ENCODE results near the gene SPPL2C. TPM values are rescaled to one million over a fixed set of nuclear protein-coding genes. Genes with fewer than 3 reads are reported as not detected.

The SPPL2C gene
- total and polyA plus RNA-seq, 2 donors, result not detected

GRCh38 chr17:45863857-45864654 lies 19.4 kb downstream of the SPPL2C start:
- Histone ChIP-seq H3K9me3 (ENCODE audit: control insufficient read depth in 2 of 2, insufficient read depth in 1 of 2, low read length in 1 of 2) (peaks cover 0 to 3% of the 10 kb centered on the region in 2 donors), H3K27ac (ENCODE audit: low read depth in 1 of 2, low read length in 1 of 2) (no peak overlapping the region), H3K27me3 (ENCODE audit: control insufficient read depth in 2 of 2, insufficient read depth in 1 of 2, low read length in 1 of 2) (peaks cover 0 to 14% of the 10 kb centered on the region in 2 donors), H3K36me3 (ENCODE audit: control insufficient read depth in 2 of 2, insufficient read depth in 2 of 2, low read length in 1 of 2) (no peaks in the 10 kb centered on the region), H3K4me1 (ENCODE audit: control insufficient read depth in 2 of 2, insufficient read depth in 2 of 2, low read length in 2 of 2) (no peaks in the 10 kb centered on the region), H3K4me3 (ENCODE audit: low read length in 2 of 2) (no peak overlapping the region)
- no peak for DNase-seq (ENCODE audit: low read depth in 6 of 9, low spot score in 9 of 9)
- WGBS, result 72% methylated on average over 6 of the region's 6 CpGs

- no peaks in the 10 kb centered on the region for H3K36me3 ChIP-seq (ENCODE audit: control insufficient read depth in 2 of 2, insufficient read depth in 2 of 2, low read length in 1 of 2)
- 91% methylated on average over 6 of the region's 6 CpGs for WGBS
These were observed 22.5 kb downstream of the SPPL2C start for GRCh38 chr17:45867171-45867570.

DNA sequence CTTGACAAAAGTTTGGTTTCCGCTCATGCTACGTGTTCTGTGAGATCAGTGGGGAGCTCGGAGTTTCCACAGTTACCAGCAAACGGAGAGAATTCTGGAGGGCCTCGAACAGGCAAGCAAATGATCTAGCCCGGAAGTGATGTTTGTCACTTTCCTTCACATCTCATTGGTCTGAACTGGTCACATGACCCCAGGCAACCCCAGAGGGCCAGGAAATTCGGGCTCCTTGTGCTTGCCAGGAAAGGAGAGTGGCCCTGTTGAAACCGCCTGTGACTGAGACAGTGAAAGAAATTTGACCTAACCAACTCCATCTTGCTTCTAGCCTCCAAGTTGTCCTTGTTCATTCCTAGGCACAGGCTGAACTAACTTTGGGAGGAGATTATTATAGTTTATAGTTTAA lies 23.0 kb downstream of the SPPL2C start:
- Histone ChIP-seq H3K9me3 (ENCODE audit: control insufficient read depth in 2 of 2, insufficient read depth in 1 of 2, low read length in 1 of 2) (no peaks in the 10 kb centered on the region), H3K27ac (ENCODE audit: low read depth in 1 of 2, low read length in 1 of 2) (no peak overlapping the region), H3K4me1 (ENCODE audit: control insufficient read depth in 2 of 2, insufficient read depth in 2 of 2, low read length in 2 of 2) (no peaks in the 10 kb centered on the region), H3K36me3 (ENCODE audit: control insufficient read depth in 2 of 2, insufficient read depth in 2 of 2, low read length in 1 of 2) (no peaks in the 10 kb centered on the region), H3K27me3 (ENCODE audit: control insufficient read depth in 2 of 2, insufficient read depth in 1 of 2, low read length in 1 of 2) (peaks cover 0 to 9% of the 10 kb centered on the region in 2 donors), H3K4me3 (ENCODE audit: low read length in 2 of 2) (no peak overlapping the region)
- no peak for DNase-seq (ENCODE audit: low read depth in 6 of 9, low spot score in 9 of 9)
- WGBS, result 78% methylated on average over 8 of the region's 8 CpGs

More at GRCh38 chr17:45867171-45867570, 22.5 kb downstream of the SPPL2C start:
- no peaks in the 10 kb centered on the region for H3K4me1 ChIP-seq (ENCODE audit: control insufficient read depth in 2 of 2, insufficient read depth in 2 of 2, low read length in 2 of 2)
- H3K9me3 ChIP-seq (ENCODE audit: control insufficient read depth in 2 of 2, insufficient read depth in 1 of 2, low read length in 1 of 2), result no peaks in the 10 kb centered on the region
- no peak overlapping the region for H3K4me3 ChIP-seq (ENCODE audit: low read length in 2 of 2)
- no peak overlapping the region for H3K27ac ChIP-seq (ENCODE audit: low read depth in 1 of 2, low read length in 1 of 2)
- H3K27me3 ChIP-seq (ENCODE audit: control insufficient read depth in 2 of 2, insufficient read depth in 1 of 2, low read length in 1 of 2), result peaks cover 0 to 9% of the 10 kb centered on the region in 2 donors
- no peak for DNase-seq (ENCODE audit: low read depth in 6 of 9, low spot score in 9 of 9)

GRCh38 chr17:45868276-45868675 lies 23.6 kb downstream of the SPPL2C start:
- Histone ChIP-seq H3K36me3 (ENCODE audit: control insufficient read depth in 2 of 2, insufficient read depth in 2 of 2, low read length in 1 of 2) (no peaks in the 10 kb centered on the region), H3K9me3 (ENCODE audit: control insufficient read depth in 2 of 2, insufficient read depth in 1 of 2, low read length in 1 of 2) (no peaks in the 10 kb centered on the region), H3K27ac (ENCODE audit: low read depth in 1 of 2, low read length in 1 of 2) (no peak overlapping the region), H3K4me3 (ENCODE audit: low read length in 2 of 2) (no peak overlapping the region), H3K4me1 (ENCODE audit: control insufficient read depth in 2 of 2, insufficient read depth in 2 of 2, low read length in 2 of 2) (no peaks in the 10 kb centered on the region), H3K27me3 (ENCODE audit: control insufficient read depth in 2 of 2, insufficient read depth in 1 of 2, low read length in 1 of 2) (peaks cover 0 to 9% of the 10 kb centered on the region in 2 donors)
- DNase-seq (ENCODE audit: low read depth in 6 of 9, low spot score in 9 of 9), result no peak
- WGBS, result 79% methylated on average over 5 of the region's 5 CpGs

DNA sequence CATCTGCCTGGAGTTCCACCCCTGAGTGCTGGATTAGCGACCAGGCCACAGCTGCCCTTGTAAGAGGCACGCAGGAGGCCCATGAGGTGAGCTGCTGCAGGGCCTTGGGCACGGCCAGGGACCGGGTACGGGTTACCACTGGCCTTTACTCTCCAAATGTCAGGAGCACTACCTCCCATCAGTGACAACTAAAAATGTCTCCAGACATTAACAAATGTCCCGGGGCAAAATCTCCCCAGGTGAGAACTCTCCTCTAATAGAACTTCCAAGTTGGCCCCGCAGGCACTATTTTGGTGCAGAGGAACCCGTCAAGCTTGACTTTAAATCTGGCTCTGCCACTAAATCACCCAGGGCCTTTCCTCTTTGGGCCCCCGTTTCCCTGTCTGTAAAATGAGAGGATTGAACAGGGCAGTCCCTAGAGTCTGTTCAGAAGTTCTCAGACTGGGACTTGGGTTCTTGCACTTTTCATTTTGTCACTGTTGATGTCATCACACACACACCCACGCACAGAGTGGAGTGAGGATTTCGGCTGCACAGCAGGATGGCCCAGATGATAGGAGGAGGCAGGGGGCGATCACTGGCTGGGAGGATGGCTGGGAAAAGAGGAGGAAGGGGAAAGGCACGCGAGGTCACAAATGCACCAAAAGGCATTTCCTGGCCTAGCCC lies 25.1 kb downstream of the SPPL2C start:
- H3K27ac ChIP-seq (ENCODE audit: low read depth in 1 of 2, low read length in 1 of 2), result no peak overlapping the region
- H3K9me3 ChIP-seq (ENCODE audit: control insufficient read depth in 2 of 2, insufficient read depth in 1 of 2, low read length in 1 of 2), result no peaks in the 10 kb centered on the region
- no peaks in the 10 kb centered on the region for H3K36me3 ChIP-seq (ENCODE audit: control insufficient read depth in 2 of 2, insufficient read depth in 2 of 2, low read length in 1 of 2)
- no peak for DNase-seq (ENCODE audit: low read depth in 6 of 9, low spot score in 9 of 9)
- 85% methylated on average over 14 of the region's 14 CpGs for WGBS
- no peak overlapping the region for H3K4me3 ChIP-seq (ENCODE audit: low read length in 2 of 2)
- peaks cover 0 to 6% of the 10 kb centered on the region in 2 donors for H3K27me3 ChIP-seq (ENCODE audit: control insufficient read depth in 2 of 2, insufficient read depth in 1 of 2, low read length in 1 of 2)
- H3K4me1 ChIP-seq (ENCODE audit: control insufficient read depth in 2 of 2, insufficient read depth in 2 of 2, low read length in 2 of 2), result peaks cover 0 to 4% of the 10 kb centered on the region in 2 donors

DNA sequence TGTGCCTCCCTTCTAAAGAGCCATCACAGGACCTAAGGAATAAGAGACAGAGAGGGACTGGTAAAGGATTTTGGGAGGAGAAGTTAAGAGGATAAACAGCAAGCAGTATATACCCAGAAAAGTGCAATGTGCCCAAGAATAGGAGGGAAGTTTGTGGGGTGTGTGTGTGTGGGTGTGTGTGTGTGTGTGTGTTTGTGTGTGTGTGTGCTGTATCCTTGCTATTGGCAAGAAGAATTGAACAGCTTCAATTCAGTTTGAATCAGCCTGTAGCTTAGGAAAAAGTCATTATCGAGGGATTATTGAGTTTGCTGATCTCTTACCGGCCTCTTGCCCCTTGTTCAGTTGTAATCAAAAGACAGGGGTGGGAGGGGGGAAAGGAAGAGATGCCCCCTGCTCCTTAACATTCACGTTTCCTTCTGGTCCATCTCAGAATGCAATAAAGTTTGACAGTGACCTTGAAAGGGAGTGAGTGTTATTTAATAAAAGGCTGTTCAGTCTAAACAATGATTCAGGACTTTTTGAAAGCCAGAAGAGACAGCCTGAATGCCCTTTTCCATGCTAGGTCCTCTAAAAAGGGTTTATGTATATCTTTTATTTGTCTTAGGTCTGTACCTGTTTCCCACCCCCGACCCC lies 25.8 kb downstream of the SPPL2C start:
- Histone ChIP-seq H3K9me3 (ENCODE audit: control insufficient read depth in 2 of 2, insufficient read depth in 1 of 2, low read length in 1 of 2) (no peaks in the 10 kb centered on the region), H3K36me3 (ENCODE audit: control insufficient read depth in 2 of 2, insufficient read depth in 2 of 2, low read length in 1 of 2) (no peaks in the 10 kb centered on the region), H3K4me1 (ENCODE audit: control insufficient read depth in 2 of 2, insufficient read depth in 2 of 2, low read length in 2 of 2) (peaks cover 0 to 4% of the 10 kb centered on the region in 2 donors), H3K27me3 (ENCODE audit: control insufficient read depth in 2 of 2, insufficient read depth in 1 of 2, low read length in 1 of 2) (no peaks in the 10 kb centered on the region), H3K4me3 (ENCODE audit: low read length in 2 of 2) (no peak overlapping the region), H3K27ac (ENCODE audit: low read depth in 1 of 2, low read length in 1 of 2) (no peak overlapping the region)
- DNase-seq (ENCODE audit: low read depth in 6 of 9, low spot score in 9 of 9), result no peak
- 76% methylated on average over 4 of the region's 4 CpGs for WGBS

DNA sequence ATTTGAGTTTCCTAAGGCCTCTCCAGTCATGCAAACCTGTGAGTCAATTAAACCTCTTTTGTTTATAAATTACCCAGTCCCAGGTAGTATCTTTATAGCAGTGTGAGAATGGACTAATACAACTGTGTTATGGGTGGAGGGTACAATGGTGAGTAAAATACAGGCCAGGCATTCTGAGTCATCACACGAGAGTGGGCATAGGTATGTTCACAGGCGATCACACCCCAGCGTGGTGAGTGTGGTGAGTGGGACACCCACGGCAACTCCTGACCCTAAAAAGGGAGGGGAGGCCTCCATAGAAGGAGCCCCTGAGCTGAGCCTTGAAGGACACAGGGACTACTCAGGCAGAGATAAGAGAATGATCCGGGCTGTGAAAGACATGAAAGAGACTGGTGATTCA lies 27.0 kb downstream of the SPPL2C start:
- H3K4me1 ChIP-seq (ENCODE audit: control insufficient read depth in 2 of 2, insufficient read depth in 2 of 2, low read length in 2 of 2), result peaks cover 0 to 4% of the 10 kb centered on the region in 2 donors
- 97% methylated on average over 5 of the region's 5 CpGs for WGBS
- H3K27ac ChIP-seq (ENCODE audit: low read depth in 1 of 2, low read length in 1 of 2), result no peak overlapping the region
- H3K36me3 ChIP-seq (ENCODE audit: control insufficient read depth in 2 of 2, insufficient read depth in 2 of 2, low read length in 1 of 2), result no peaks in the 10 kb centered on the region
- H3K9me3 ChIP-seq (ENCODE audit: control insufficient read depth in 2 of 2, insufficient read depth in 1 of 2, low read length in 1 of 2), result no peaks in the 10 kb centered on the region
- no peaks in the 10 kb centered on the region for H3K27me3 ChIP-seq (ENCODE audit: control insufficient read depth in 2 of 2, insufficient read depth in 1 of 2, low read length in 1 of 2)
- no peak for DNase-seq (ENCODE audit: low read depth in 6 of 9, low spot score in 9 of 9)
- H3K4me3 ChIP-seq (ENCODE audit: low read length in 2 of 2), result no peak overlapping the region

GRCh38 chr17:45873728-45874127 lies 29.0 kb downstream of the SPPL2C start:
- Histone ChIP-seq H3K27me3 (ENCODE audit: control insufficient read depth in 2 of 2, insufficient read depth in 1 of 2, low read length in 1 of 2) (no peaks in the 10 kb centered on the region), H3K27ac (ENCODE audit: low read depth in 1 of 2, low read length in 1 of 2) (peak overlapping the region; percentile 15 to 73), H3K4me1 (ENCODE audit: control insufficient read depth in 2 of 2, insufficient read depth in 2 of 2, low read length in 2 of 2) (peaks cover 0 to 4% of the 10 kb centered on the region in 2 donors), H3K9me3 (ENCODE audit: control insufficient read depth in 2 of 2, insufficient read depth in 1 of 2, low read length in 1 of 2) (no peaks in the 10 kb centered on the region), H3K36me3 (ENCODE audit: control insufficient read depth in 2 of 2, insufficient read depth in 2 of 2, low read length in 1 of 2) (no peaks in the 10 kb centered on the region), H3K4me3 (ENCODE audit: low read length in 2 of 2) (no peak overlapping the region)
- peak in 1 of 9 donors; percentile 23 for DNase-seq (ENCODE audit: low read depth in 6 of 9, low spot score in 9 of 9)
- 1% methylated on average over 6 of the region's 6 CpGs for WGBS

GRCh38 chr17:45874151-45874550 lies 29.5 kb downstream of the SPPL2C start:
- H3K36me3 ChIP-seq (ENCODE audit: control insufficient read depth in 2 of 2, insufficient read depth in 2 of 2, low read length in 1 of 2), result no peaks in the 10 kb centered on the region
- 62% methylated on average over 3 of the region's 3 CpGs for WGBS

More at GRCh38 chr17:45874151-45874550, 29.5 kb downstream of the SPPL2C start:
- H3K9me3 ChIP-seq (ENCODE audit: control insufficient read depth in 2 of 2, insufficient read depth in 1 of 2, low read length in 1 of 2), result no peaks in the 10 kb centered on the region
- H3K27ac ChIP-seq (ENCODE audit: low read depth in 1 of 2, low read length in 1 of 2), result peak overlapping the region in 1 of 2 donors; percentile 73
- no peaks in the 10 kb centered on the region for H3K27me3 ChIP-seq (ENCODE audit: control insufficient read depth in 2 of 2, insufficient read depth in 1 of 2, low read length in 1 of 2)
- peaks cover 0 to 4% of the 10 kb centered on the region in 2 donors for H3K4me1 ChIP-seq (ENCODE audit: control insufficient read depth in 2 of 2, insufficient read depth in 2 of 2, low read length in 2 of 2)
- peak in 1 of 9 donors; percentile 16 for DNase-seq (ENCODE audit: low read depth in 6 of 9, low spot score in 9 of 9)
- no peak overlapping the region for H3K4me3 ChIP-seq (ENCODE audit: low read length in 2 of 2)
